PFSK-1 (cell line): Measurements from ENCODE around the gene DCUN1D2.

Source experiments
- FOXP2 ChIP-seq: optimal IDR thresholded peaks from 2 replicates; pipeline ENCODE3; 2011; ENCODE audit warnings: borderline replicate concordance, control low read depth, inconsistent platforms; ENCODE audit not compliant: insufficient read depth; ENCODE audit errors: extremely low read length, extremely low read depth
- POLR2AphosphoS5 ChIP-seq: IDR thresholded peaks from 2 replicates; pipeline ENCODE4 v1.6.1; 2012; ENCODE audit warnings: low read depth, mild to moderate bottlenecking, control low read depth, low read length, moderate library complexity
- SIN3A ChIP-seq: IDR thresholded peaks from 2 replicates; pipeline ENCODE4 v1.6.1; 2012; ENCODE audit warnings: mild to moderate bottlenecking, low read length, moderate library complexity, borderline replicate concordance; ENCODE audit not compliant: insufficient read depth
- TAF1 ChIP-seq: IDR thresholded peaks from 2 replicates; pipeline ENCODE4 v1.6.1; 2012; ENCODE audit warnings: low read length, control low read depth, borderline replicate concordance; ENCODE audit not compliant: insufficient read depth
- TF ChIP-seq, protein P1 (sequence below), 2 experiments: IDR thresholded peaks; 2 replicates each; pipeline versions ENCODE4 v1.6.1 to v1.8.0; 2011 to 2012; ENCODE audit warnings: low read depth in 2 of 2, low read length in 2 of 2, control low read depth in 1 of 2, inconsistent platforms in 1 of 2, mild to moderate bottlenecking in 1 of 2, moderate library complexity in 1 of 2; ENCODE audit not compliant: insufficient read depth in 1 of 2

Gene DCUN1D2

DNA sequence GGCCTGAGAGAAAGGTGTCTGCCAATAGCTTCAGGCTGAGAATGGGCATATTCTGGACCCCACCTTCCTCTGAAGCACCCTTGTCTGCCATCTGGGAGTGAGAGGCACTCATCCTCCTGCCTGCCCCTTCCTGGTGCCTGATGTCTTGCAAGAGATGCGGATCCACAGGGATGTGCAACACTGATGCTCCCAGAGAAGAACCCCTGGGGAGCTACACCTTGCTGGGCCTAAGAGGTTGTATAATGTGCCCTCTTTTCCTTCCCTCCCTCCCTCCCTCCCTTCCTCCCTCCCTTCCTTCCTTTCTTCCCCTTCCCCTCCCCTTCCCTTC, 71.8 kb downstream of the DCUN1D2 start:
- no peak for TF ChIP-seq FOXP2
- no peak for TF ChIP-seq TAF1
- TF ChIP-seq POLR2AphosphoS5, result no peak
- no peak for TF ChIP-seq SIN3A
- TF ChIP-seq, protein P1, sequence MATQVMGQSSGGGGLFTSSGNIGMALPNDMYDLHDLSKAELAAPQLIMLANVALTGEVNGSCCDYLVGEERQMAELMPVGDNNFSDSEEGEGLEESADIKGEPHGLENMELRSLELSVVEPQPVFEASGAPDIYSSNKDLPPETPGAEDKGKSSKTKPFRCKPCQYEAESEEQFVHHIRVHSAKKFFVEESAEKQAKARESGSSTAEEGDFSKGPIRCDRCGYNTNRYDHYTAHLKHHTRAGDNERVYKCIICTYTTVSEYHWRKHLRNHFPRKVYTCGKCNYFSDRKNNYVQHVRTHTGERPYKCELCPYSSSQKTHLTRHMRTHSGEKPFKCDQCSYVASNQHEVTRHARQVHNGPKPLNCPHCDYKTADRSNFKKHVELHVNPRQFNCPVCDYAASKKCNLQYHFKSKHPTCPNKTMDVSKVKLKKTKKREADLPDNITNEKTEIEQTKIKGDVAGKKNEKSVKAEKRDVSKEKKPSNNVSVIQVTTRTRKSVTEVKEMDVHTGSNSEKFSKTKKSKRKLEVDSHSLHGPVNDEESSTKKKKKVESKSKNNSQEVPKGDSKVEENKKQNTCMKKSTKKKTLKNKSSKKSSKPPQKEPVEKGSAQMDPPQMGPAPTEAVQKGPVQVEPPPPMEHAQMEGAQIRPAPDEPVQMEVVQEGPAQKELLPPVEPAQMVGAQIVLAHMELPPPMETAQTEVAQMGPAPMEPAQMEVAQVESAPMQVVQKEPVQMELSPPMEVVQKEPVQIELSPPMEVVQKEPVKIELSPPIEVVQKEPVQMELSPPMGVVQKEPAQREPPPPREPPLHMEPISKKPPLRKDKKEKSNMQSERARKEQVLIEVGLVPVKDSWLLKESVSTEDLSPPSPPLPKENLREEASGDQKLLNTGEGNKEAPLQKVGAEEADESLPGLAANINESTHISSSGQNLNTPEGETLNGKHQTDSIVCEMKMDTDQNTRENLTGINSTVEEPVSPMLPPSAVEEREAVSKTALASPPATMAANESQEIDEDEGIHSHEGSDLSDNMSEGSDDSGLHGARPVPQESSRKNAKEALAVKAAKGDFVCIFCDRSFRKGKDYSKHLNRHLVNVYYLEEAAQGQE (IDR thresholded peaks at IDR 0.05; ENCODE audit: insufficient read depth in 1 of 2, low read depth in 2 of 2, low read length in 2 of 2), result no peak

- TF ChIP-seq SIN3A, result no peak
- no peak for TF ChIP-seq TAF1
- TF ChIP-seq POLR2AphosphoS5, result no peak
- TF ChIP-seq, protein P1 (IDR thresholded peaks at IDR 0.05; ENCODE audit: insufficient read depth in 1 of 2, low read depth in 2 of 2, low read length in 2 of 2), result no peak
- TF ChIP-seq FOXP2, result no peak
Measured at GRCh38 chr13:113417836-113418721, 72.4 kb downstream of the DCUN1D2 start.

GRCh38 chr13:113417008-113417751, 73.3 kb downstream of the DCUN1D2 start:
- TF ChIP-seq SIN3A (no peak), FOXP2 (no peak), TAF1 (no peak), POLR2AphosphoS5 (no peak)
- TF ChIP-seq, protein P1 (IDR thresholded peaks at IDR 0.05; ENCODE audit: insufficient read depth in 1 of 2, low read depth in 2 of 2, low read length in 2 of 2), result no peak

DNA sequence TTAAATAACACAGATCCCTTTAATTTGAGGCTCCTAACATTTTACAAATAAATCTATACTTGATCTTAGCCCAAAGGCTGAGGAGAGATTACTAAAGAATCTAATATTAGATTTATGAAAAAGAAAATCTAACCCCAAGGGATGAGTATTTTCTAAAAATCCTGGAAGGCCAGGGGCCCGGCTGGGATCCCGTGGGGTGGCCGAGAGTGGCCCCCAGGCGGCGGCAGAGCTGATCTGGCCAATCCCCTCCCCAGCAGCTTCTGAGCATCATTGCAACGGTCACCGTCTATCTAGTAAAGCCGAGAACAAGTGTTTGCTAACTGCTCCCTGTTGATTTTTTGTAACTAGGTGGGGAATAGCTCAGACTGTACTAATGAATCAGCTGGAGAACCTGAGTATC, 74.7 kb downstream of the DCUN1D2 start:
- TF ChIP-seq, protein P1 (IDR thresholded peaks at IDR 0.05; ENCODE audit: insufficient read depth in 1 of 2, low read depth in 2 of 2, low read length in 2 of 2), result no peak
- TF ChIP-seq FOXP2, result no peak
- no peak for TF ChIP-seq POLR2AphosphoS5
- no peak for TF ChIP-seq TAF1
- TF ChIP-seq SIN3A, result no peak
